Measurements from ENCODE around the gene CSPG5.

CSPG5 gene

DNA sequence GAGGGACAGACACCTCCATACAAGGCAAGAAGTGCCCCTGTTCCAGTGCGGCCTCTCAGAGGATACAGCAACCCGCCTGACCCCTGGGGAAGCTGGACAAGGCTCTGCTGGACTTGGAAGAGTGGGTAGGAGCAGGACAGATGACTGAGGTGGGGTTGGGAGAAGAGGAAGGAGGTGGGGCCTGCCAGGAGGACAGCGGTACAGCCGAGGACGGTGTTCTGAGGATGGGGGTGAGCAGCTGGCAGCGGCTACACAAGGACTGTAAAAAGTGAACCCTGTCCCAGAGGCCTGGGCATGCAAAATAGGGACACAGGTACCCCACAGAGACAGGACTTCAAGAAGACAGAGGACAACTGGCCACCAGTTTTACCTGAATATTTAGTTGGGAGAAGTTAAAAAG, 41.7 kb downstream of the CSPG5 start:
- in situ Hi-C loops (cut with MboI; ENCODE audit: low pct_unique_long_range_greater_than_20kb, low sequenced_read_pairs, unreplicated experiment) = no loop called here
- TF ChIP-seq, protein P1, sequence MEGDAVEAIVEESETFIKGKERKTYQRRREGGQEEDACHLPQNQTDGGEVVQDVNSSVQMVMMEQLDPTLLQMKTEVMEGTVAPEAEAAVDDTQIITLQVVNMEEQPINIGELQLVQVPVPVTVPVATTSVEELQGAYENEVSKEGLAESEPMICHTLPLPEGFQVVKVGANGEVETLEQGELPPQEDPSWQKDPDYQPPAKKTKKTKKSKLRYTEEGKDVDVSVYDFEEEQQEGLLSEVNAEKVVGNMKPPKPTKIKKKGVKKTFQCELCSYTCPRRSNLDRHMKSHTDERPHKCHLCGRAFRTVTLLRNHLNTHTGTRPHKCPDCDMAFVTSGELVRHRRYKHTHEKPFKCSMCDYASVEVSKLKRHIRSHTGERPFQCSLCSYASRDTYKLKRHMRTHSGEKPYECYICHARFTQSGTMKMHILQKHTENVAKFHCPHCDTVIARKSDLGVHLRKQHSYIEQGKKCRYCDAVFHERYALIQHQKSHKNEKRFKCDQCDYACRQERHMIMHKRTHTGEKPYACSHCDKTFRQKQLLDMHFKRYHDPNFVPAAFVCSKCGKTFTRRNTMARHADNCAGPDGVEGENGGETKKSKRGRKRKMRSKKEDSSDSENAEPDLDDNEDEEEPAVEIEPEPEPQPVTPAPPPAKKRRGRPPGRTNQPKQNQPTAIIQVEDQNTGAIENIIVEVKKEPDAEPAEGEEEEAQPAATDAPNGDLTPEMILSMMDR (IDR thresholded peaks at IDR 0.05; ENCODE audit: extremely low read depth, insufficient read depth, missing control alignments) = no peak
- DNase-seq (ENCODE audit: low spot score) = no peak

DNA sequence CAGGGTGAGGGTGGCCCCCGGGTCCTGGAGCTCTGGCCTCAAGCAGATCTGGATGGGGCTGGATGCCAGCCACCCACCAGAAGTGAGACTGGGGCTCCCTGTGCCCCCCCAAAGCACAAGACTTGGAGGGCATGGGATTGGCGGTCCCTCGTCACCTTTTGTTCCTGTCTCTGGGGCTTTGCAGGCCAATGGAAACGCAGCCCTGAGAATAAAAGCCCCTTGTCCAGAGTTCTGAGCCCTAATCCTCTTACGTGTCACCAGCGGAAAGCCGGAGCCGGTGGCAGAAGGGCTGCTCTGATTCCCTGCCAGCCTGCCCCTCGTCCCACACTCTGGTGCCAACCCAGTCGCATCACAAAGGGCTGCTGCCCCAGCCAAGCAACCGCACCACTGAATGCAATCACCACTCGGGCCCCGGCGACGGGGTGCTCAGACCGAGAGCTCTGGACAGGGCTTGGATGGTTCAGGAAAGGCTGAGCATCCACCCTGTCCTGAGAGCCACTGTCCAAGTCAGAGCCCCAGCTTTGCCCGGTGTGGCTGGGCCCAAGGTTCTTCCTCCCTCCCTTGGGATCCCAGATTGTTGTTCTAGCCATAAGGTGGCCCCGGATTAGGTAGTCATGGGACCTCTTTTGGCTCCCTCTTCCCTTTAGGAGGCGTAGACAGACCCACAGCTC, 42.3 kb downstream of the CSPG5 start:
- in situ Hi-C loops (cut with MboI; ENCODE audit: low pct_unique_long_range_greater_than_20kb, low sequenced_read_pairs, unreplicated experiment) = no loop called here
- TF ChIP-seq, protein P1 (IDR thresholded peaks at IDR 0.05; ENCODE audit: extremely low read depth, insufficient read depth, missing control alignments) = no peak
- no peak for DNase-seq (ENCODE audit: low spot score)

DNA sequence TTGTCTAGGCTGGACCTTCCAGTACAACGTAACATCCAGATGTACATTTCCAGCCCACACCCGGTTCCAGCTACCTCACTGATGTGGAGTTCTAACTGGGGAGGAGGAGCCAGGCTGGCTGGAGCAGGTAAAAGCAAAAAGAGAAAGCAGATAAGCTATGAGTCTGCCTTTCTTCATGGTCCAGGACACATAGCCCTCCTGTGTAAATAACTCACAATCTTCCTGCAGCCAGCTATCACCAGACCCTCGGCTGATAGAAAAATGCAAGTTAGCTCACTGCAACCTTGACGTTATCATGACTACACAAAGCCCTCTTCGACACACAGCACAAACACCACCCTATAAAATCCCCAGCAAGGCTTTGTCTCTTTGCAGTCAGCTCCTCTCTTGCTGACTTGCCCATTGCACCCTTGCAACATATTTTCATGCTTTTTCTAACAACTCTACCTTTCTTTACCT, 44.6 kb downstream of the CSPG5 start:
- DNase-seq (ENCODE audit: low spot score) = no peak
- in situ Hi-C loops (cut with MboI; ENCODE audit: low pct_unique_long_range_greater_than_20kb, low sequenced_read_pairs, unreplicated experiment) = no loop called here
- TF ChIP-seq, protein P1 (IDR thresholded peaks at IDR 0.05; ENCODE audit: extremely low read depth, insufficient read depth, missing control alignments) = no peak

DNA sequence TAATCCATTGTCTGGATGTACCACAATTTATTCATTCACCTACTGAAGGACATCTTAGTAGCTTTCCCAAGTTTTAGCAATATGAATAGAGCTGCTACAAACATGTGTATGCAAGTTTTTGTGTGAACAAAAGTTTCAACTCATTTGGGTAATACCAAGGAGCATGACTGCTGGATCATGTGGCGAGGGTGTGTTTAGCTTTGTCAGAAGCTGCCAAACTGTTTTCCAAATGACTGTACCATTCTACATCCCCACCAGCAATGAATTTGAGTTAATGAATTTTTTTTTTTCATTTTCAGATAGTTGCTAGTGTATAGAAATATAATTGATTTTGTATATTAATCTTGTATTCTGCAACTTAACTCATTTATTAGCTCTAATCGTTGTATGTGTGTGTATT, 45.2 kb downstream of the CSPG5 start:
- TF ChIP-seq, protein P1 (IDR thresholded peaks at IDR 0.05; ENCODE audit: extremely low read depth, insufficient read depth, missing control alignments) = no peak
- in situ Hi-C loops (cut with MboI; ENCODE audit: low pct_unique_long_range_greater_than_20kb, low sequenced_read_pairs, unreplicated experiment) = no loop called here
- DNase-seq (ENCODE audit: low spot score) = no peak

DNA sequence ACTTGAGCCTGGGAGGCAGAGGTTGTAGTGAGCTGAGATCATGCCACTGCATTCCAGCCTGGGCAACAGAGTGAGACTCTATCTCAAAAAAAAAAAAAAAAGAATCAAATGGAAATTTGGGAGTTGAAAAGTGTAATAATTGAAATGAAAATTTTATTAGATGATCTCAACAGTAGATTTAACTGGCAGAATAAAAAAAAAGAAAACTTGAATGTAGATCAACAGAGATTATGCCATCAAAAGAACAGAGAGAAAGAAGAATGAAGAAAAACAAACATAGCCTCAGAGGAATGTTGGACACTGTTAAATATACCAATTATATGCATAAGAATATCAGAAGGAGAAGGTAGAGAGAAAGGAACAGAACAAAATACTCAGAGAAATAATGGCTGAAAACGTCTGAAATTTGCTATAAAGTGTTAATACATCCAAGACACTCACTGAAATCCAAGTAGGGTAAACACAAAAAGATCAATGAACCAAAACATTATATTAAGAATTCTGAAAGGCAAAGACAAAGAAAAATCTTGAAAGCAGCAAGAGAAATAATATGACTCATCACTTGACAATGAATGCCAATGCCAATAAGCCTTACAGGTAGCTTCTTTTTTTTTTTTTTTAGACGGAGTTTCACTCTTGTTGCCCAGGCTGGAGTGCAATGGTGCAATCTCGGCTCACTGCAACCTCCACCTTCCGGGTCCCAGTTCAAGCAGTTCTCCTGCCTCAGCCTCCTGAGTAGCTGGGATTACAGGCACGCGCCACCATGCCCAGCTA, 50.5 kb downstream of the CSPG5 start:
- TF ChIP-seq, protein P1 (IDR thresholded peaks at IDR 0.05; ENCODE audit: extremely low read depth, insufficient read depth, missing control alignments) = no peak
- DNase-seq (ENCODE audit: low spot score) = no peak
- in situ Hi-C loops (cut with MboI; ENCODE audit: low pct_unique_long_range_greater_than_20kb, low sequenced_read_pairs, unreplicated experiment) = loop anchor here (5.0 kb wide), 1 partner anchor 259 kb away; no protein-coding TSS in a partner anchor

DNA sequence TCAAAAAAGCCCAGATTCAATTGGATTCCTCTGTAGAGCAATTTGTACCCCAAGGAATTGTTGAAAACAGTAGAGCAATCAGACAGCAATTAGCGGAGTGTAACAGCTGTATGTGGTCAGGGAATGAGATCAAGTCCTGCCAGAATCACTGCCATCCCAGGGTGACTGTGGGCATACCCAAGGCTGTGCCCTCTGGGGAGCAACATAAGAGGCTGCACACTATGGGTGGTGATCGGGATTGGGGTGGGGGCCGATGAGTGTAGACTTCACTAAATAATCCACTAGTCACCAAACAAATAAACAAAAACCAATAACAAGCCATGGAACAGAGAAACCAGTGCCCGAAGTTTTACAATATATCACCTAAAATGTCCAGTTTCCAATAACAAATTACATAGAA, 53.0 kb downstream of the CSPG5 start:
- TF ChIP-seq, protein P1 (IDR thresholded peaks at IDR 0.05; ENCODE audit: extremely low read depth, insufficient read depth, missing control alignments) = no peak
- DNase-seq (ENCODE audit: low spot score) = no peak
- in situ Hi-C loops (cut with MboI; ENCODE audit: low pct_unique_long_range_greater_than_20kb, low sequenced_read_pairs, unreplicated experiment) = loop anchor here (5.0 kb wide), 1 partner anchor 262 kb away; no protein-coding TSS in a partner anchor

Measured in GM13977 (cell line).